CD8-positive, alpha-beta memory T cell (primary cell): ENCODE measurements around the gene MSI2. TPM values are rescaled to one million over a fixed set of nuclear protein-coding genes. Genes with fewer than 3 reads are reported as not detected.

Experiments used
- CTCF ChIA-PET: fragments of 350-600 bp; sonication (Branson Sonifier 250); formaldehyde crosslinking; loops from one replicate; lab custom pipeline; 2021; ENCODE audit warnings: antibody characterized with exemption; lab: Charles Lee
- POLR2A ChIA-PET: fragments of 350-600 bp; sonication (Branson Sonifier 250); formaldehyde crosslinking; loops from one replicate; lab custom pipeline; 2021; ENCODE audit warnings: antibody characterized with exemption; lab: Charles Lee
- DNase-seq, 5 donors: peaks; one replicate each; pipeline versions ENCODE4 v3.0.0 to v3.0.0-alpha.2; 2020 to 2022; ENCODE audit warnings: mixed read lengths in 1 of 5
- H3K27ac ChIP-seq: one replicate; pipeline ENCODE4 v1.7.0; 2013; ENCODE audit warnings: low read depth, mild to moderate bottlenecking, low read length, moderate library complexity
- H3K27me3 ChIP-seq: 2 replicates; pipeline ENCODE4 v1.7.0; 2013; ENCODE audit warnings: low read length, mild to moderate bottlenecking; ENCODE audit not compliant: insufficient read depth, poor library complexity, severe bottlenecking
- H3K36me3 ChIP-seq: 2 replicates; pipeline ENCODE4 v1.7.0; 2013; ENCODE audit warnings: mild to moderate bottlenecking, low read length, moderate library complexity; ENCODE audit not compliant: insufficient read depth
- H3K4me1 ChIP-seq: 2 replicates; pipeline ENCODE4 v1.7.0; 2013; ENCODE audit warnings: mild to moderate bottlenecking, low read length, moderate library complexity; ENCODE audit not compliant: insufficient read depth
- H3K4me3 ChIP-seq: 2 replicates; pipeline ENCODE4 v1.7.0; 2013; ENCODE audit warnings: mild to moderate bottlenecking, low read length
- H3K9me3 ChIP-seq: 2 replicates; pipeline ENCODE4 v1.7.0; 2013; ENCODE audit warnings: mild to moderate bottlenecking, low read length
- H3K27ac Mint-ChIP-seq, 8 donors: one replicate each; pipeline ENCODE4 v1.8.0; 2020 to 2021; ENCODE audit warnings: mixed read lengths in 8 of 8, mild to moderate bottlenecking in 6 of 8, inconsistent platforms in 3 of 8, moderate library complexity in 3 of 8
- H3K27me3 Mint-ChIP-seq, 2 donors: one replicate each; pipeline ENCODE4 v1.8.0; 2020 to 2021; ENCODE audit warnings: mixed read lengths in 2 of 2, mild to moderate bottlenecking in 1 of 2, moderate library complexity in 1 of 2
- H3K36me3 Mint-ChIP-seq, 3 donors: one replicate each; pipeline ENCODE4 v1.8.0; 2020 to 2021; ENCODE audit warnings: mixed read lengths in 3 of 3, inconsistent platforms in 1 of 3, mild to moderate bottlenecking in 1 of 3
- H3K4me1 Mint-ChIP-seq, 3 donors: one replicate each; pipeline ENCODE4 v1.8.0; 2020 to 2021; ENCODE audit warnings: mixed read lengths in 3 of 3, inconsistent platforms in 1 of 3, mild to moderate bottlenecking in 1 of 3
- H3K4me3 Mint-ChIP-seq, 7 donors: one replicate each; pipeline ENCODE4 v1.8.0; 2020 to 2021; ENCODE audit warnings: mixed read lengths in 7 of 7, mild to moderate bottlenecking in 6 of 7, moderate library complexity in 4 of 7, inconsistent platforms in 2 of 7
- H3K9me3 Mint-ChIP-seq, 5 donors: one replicate each; pipeline ENCODE4 v1.8.0; 2020 to 2022; ENCODE audit warnings: mixed read lengths in 5 of 5, mild to moderate bottlenecking in 3 of 5, moderate library complexity in 2 of 5, inconsistent platforms in 1 of 5
- polyA plus RNA-seq: library from polyadenylated mRNA; unstranded; fragments of 300-500 nt; fragmentation: Illumina TruSeq; gene quantifications from one replicate; pipeline ENCODE4 v1.2.3, GENCODE V29; 2021
- total RNA-seq, 2 experiments: library from RNA; stranded (reverse); gene quantifications; one replicate each; pipeline ENCODE4 v1.2.3, GENCODE V29; 2021

Gene MSI2
- total and polyA plus RNA-seq, 3 experiments from 2014 or later = 2.3 to 58.0 (median 57.1) TPM

GRCh38 chr17:57257195-57257894, 1.0 kb downstream of the MSI2 start:
- Mint-ChIP-seq H3K27ac (peak overlapping the region; percentile 83 to 98 (median 92)), H3K27me3 (peaks cover 0 to 3% of the 10 kb centered on the region in 2 donors), H3K4me3 (peak overlapping the region; percentile 90 to 98 (median 96)), H3K36me3 (peaks cover 0 to 53% (median 5%) of the 10 kb centered on the region in 3 donors), H3K9me3 (no peaks in the 10 kb centered on the region), H3K4me1 (peaks cover 54 to 68% (median 63%) of the 10 kb centered on the region in 3 donors)
- H3K4me1 ChIP-seq = peaks cover 35% of the 10 kb centered on the region
- ChIA-PET CTCF (interaction anchor here (0.6 to 3.3 kb wide), 3 partner anchors 13 to 265 kb away, joined by 3 to 18 read pairs (median 3); no protein-coding TSS in a partner anchor), POLR2A (interaction anchor here (0.6 to 2.3 kb wide), 9 partner anchors 15 to 752 kb away, joined by 3 to 10 read pairs (median 5); no protein-coding TSS in a partner anchor)
- H3K27ac ChIP-seq = peak overlapping the region; percentile 75
- H3K4me3 ChIP-seq = peak overlapping the region; percentile 78
- peaks cover 5% of the 10 kb centered on the region for H3K36me3 ChIP-seq
- no peaks in the 10 kb centered on the region for H3K27me3 ChIP-seq
- DNase-seq = peak in 3 of 5 donors; percentile 23 to 52 (median 39)
- H3K9me3 ChIP-seq = no peaks in the 10 kb centered on the region

- peak overlapping the region; percentile 78 for H3K4me3 ChIP-seq
- H3K9me3 Mint-ChIP-seq = no peaks in the 10 kb centered on the region
- H3K9me3 ChIP-seq = no peaks in the 10 kb centered on the region
- peak overlapping the region; percentile 90 to 98 (median 96) for H3K4me3 Mint-ChIP-seq
- peak overlapping the region; percentile 75 for H3K27ac ChIP-seq
- peak overlapping the region; percentile 68 to 98 (median 90) for H3K27ac Mint-ChIP-seq
- peaks cover 14% of the 10 kb centered on the region for H3K36me3 ChIP-seq
- H3K27me3 ChIP-seq = no peaks in the 10 kb centered on the region
- peaks cover 61 to 76% (median 71%) of the 10 kb centered on the region in 3 donors for H3K4me1 Mint-ChIP-seq
- H3K36me3 Mint-ChIP-seq = peaks cover 0 to 61% (median 10%) of the 10 kb centered on the region in 3 donors
- H3K27me3 Mint-ChIP-seq = peaks cover 0 to 4% of the 10 kb centered on the region in 2 donors
- POLR2A ChIA-PET = interaction anchor here (0.7 to 2.3 kb wide), 5 partner anchors 15 to 343 kb away, joined by 3 to 10 read pairs (median 5); no protein-coding TSS in a partner anchor
- CTCF ChIA-PET = interaction anchor here (3.3 kb wide), 1 partner anchor 14 kb away, joined by 18 read pairs; no protein-coding TSS in a partner anchor
- H3K4me1 ChIP-seq = peaks cover 40% of the 10 kb centered on the region
- no peak for DNase-seq
Observed at GRCh38 chr17:57257895-57258851, 1.9 kb downstream of the MSI2 start.

GRCh38 chr17:57259306-57259705, 3.0 kb downstream of the MSI2 start:
- DNase-seq = no peak
- Mint-ChIP-seq H3K9me3 (no peaks in the 10 kb centered on the region), H3K27ac (peak overlapping the region in 5 of 8 donors; percentile 15 to 98 (median 55)), H3K4me3 (peak overlapping the region; percentile 47 to 98 (median 96)), H3K27me3 (peaks cover 0 to 4% of the 10 kb centered on the region in 2 donors), H3K4me1 (peaks cover 67 to 81% (median 80%) of the 10 kb centered on the region in 3 donors), H3K36me3 (peaks cover 0 to 71% (median 16%) of the 10 kb centered on the region in 3 donors)
- no peaks in the 10 kb centered on the region for H3K27me3 ChIP-seq
- H3K9me3 ChIP-seq = no peaks in the 10 kb centered on the region
- peaks cover 40% of the 10 kb centered on the region for H3K4me1 ChIP-seq
- POLR2A ChIA-PET = no interaction called here
- CTCF ChIA-PET = interaction anchor here (1.3 to 3.2 kb wide), 3 partner anchors 11 to 16 kb away, joined by 3 to 17 read pairs (median 6); no protein-coding TSS in a partner anchor
- H3K27ac ChIP-seq = no peak overlapping the region
- no peak overlapping the region for H3K4me3 ChIP-seq
- peaks cover 23% of the 10 kb centered on the region for H3K36me3 ChIP-seq

- H3K4me1 Mint-ChIP-seq = peaks cover 69 to 82% (median 79%) of the 10 kb centered on the region in 3 donors
Observed at GRCh38 chr17:57259817-57260216, 3.5 kb downstream of the MSI2 start.

GRCh38 chr17:57260325-57261083, 4.2 kb downstream of the MSI2 start:
- H3K27me3 ChIP-seq = no peaks in the 10 kb centered on the region
- ChIA-PET POLR2A (no interaction called here), CTCF (interaction anchor here (1.3 to 3.2 kb wide), 3 partner anchors 10 to 17 kb away, joined by 3 to 17 read pairs (median 6); no protein-coding TSS in a partner anchor)
- peaks cover 40% of the 10 kb centered on the region for H3K4me1 ChIP-seq
- H3K9me3 ChIP-seq = no peaks in the 10 kb centered on the region
- H3K36me3 ChIP-seq = peaks cover 32% of the 10 kb centered on the region
- no peak overlapping the region for H3K4me3 ChIP-seq
- Mint-ChIP-seq H3K27me3 (peaks cover 0 to 4% of the 10 kb centered on the region in 2 donors), H3K27ac (peak overlapping the region in 2 of 8 donors; percentile 11 to 30), H3K4me1 (peaks cover 66 to 82% (median 79%) of the 10 kb centered on the region in 3 donors), H3K36me3 (peaks cover 0 to 81% (median 25%) of the 10 kb centered on the region in 3 donors), H3K4me3 (peak overlapping the region in 2 of 7 donors; percentile 15 to 98), H3K9me3 (no peaks in the 10 kb centered on the region)
- DNase-seq = no peak
- no peak overlapping the region for H3K27ac ChIP-seq

More at GRCh38 chr17:57259817-57260216, 3.5 kb downstream of the MSI2 start:
- no peak overlapping the region for H3K27ac ChIP-seq
- Mint-ChIP-seq H3K27ac (peak overlapping the region in 2 of 8 donors; percentile 17 to 30), H3K27me3 (peaks cover 0 to 4% of the 10 kb centered on the region in 2 donors), H3K4me3 (peak overlapping the region in 4 of 7 donors; percentile 20 to 98 (median 60)), H3K9me3 (no peaks in the 10 kb centered on the region), H3K36me3 (peaks cover 0 to 76% (median 21%) of the 10 kb centered on the region in 3 donors)
- peaks cover 40% of the 10 kb centered on the region for H3K4me1 ChIP-seq
- H3K36me3 ChIP-seq = peaks cover 28% of the 10 kb centered on the region
- no peaks in the 10 kb centered on the region for H3K27me3 ChIP-seq
- ChIA-PET POLR2A (no interaction called here), CTCF (interaction anchor here (1.3 to 3.2 kb wide), 3 partner anchors 11 to 16 kb away, joined by 3 to 17 read pairs (median 6); no protein-coding TSS in a partner anchor)
- no peaks in the 10 kb centered on the region for H3K9me3 ChIP-seq
- no peak for DNase-seq
- H3K4me3 ChIP-seq = no peak overlapping the region

- Histone ChIP-seq H3K27me3 (no peaks in the 10 kb centered on the region), H3K4me3 (no peak overlapping the region), H3K27ac (no peak overlapping the region), H3K36me3 (peaks cover 32% of the 10 kb centered on the region), H3K9me3 (no peaks in the 10 kb centered on the region), H3K4me1 (peaks cover 40% of the 10 kb centered on the region)
- Mint-ChIP-seq H3K4me1 (peaks cover 69 to 86% (median 83%) of the 10 kb centered on the region in 3 donors), H3K4me3 (peak overlapping the region in 1 of 7 donors; percentile 50), H3K27me3 (peaks cover 0 to 4% of the 10 kb centered on the region in 2 donors), H3K9me3 (no peaks in the 10 kb centered on the region), H3K36me3 (peaks cover 4 to 84% (median 30%) of the 10 kb centered on the region in 3 donors), H3K27ac (no peak overlapping the region)
- ChIA-PET CTCF (interaction anchor here (2.5 to 3.2 kb wide), 2 partner anchors 10 to 17 kb away, joined by 6 to 17 read pairs; no protein-coding TSS in a partner anchor), POLR2A (no interaction called here)
- no peak for DNase-seq
Observed at GRCh38 chr17:57261084-57261461, 4.8 kb downstream of the MSI2 start.

GRCh38 chr17:57262557-57262956, 6.2 kb downstream of the MSI2 start:
- H3K36me3 Mint-ChIP-seq = peaks cover 4 to 88% (median 36%) of the 10 kb centered on the region in 3 donors
- peaks cover 69 to 94% (median 84%) of the 10 kb centered on the region in 3 donors for H3K4me1 Mint-ChIP-seq
- H3K27me3 ChIP-seq = no peaks in the 10 kb centered on the region
- peaks cover 0 to 4% of the 10 kb centered on the region in 2 donors for H3K27me3 Mint-ChIP-seq
- H3K27ac ChIP-seq = no peak overlapping the region
- H3K4me1 ChIP-seq = peaks cover 40% of the 10 kb centered on the region
- no peak overlapping the region for H3K4me3 ChIP-seq
- no peaks in the 10 kb centered on the region for H3K9me3 ChIP-seq
- DNase-seq = no peak
- POLR2A ChIA-PET = no interaction called here
- H3K36me3 ChIP-seq = peaks cover 42% of the 10 kb centered on the region
- no peak overlapping the region for H3K27ac Mint-ChIP-seq
- CTCF ChIA-PET = no interaction called here
- H3K4me3 Mint-ChIP-seq = peak overlapping the region in 2 of 7 donors; percentile 1 to 16
- no peaks in the 10 kb centered on the region for H3K9me3 Mint-ChIP-seq
